HepG2 (cell line): Measurements from ENCODE around the gene ACAA2. TPM values are rescaled to one million over a fixed set of nuclear protein-coding genes. Genes with fewer than 3 reads are reported as not detected.

Experiments
- FOXK1 ChIP-seq: sonication (generic); formaldehyde crosslinking; IDR thresholded peaks from 2 replicates; pipeline ENCODE4 v1.4.0; 2020; ENCODE audit warnings: low read depth, missing genetic modification reagents, borderline replicate concordance
- GFI1 ChIP-seq: sonication (generic); formaldehyde crosslinking; IDR thresholded peaks from 2 replicates; pipeline ENCODE4 v1.5.0; 2020; ENCODE audit warnings: missing genetic modification reagents, mild to moderate bottlenecking, borderline replicate concordance
- HMGXB3 ChIP-seq: sonication (generic); formaldehyde crosslinking; IDR thresholded peaks from 2 replicates; pipeline ENCODE4 v1.4.0; 2020; ENCODE audit warnings: missing genetic modification reagents, borderline replicate concordance
- HNRNPLL ChIP-seq: fragments of 200-400 bp; formaldehyde crosslinking; IDR thresholded peaks from 2 replicates; pipeline ENCODE4 v1.6.1; 2017; ENCODE audit warnings: mild to moderate bottlenecking, low read depth, low read length; ENCODE audit not compliant: poor library complexity, severe bottlenecking
- HOXA5 ChIP-seq: sonication (generic); formaldehyde crosslinking; IDR thresholded peaks from 2 replicates; pipeline ENCODE4 v1.4.0; 2020; ENCODE audit warnings: missing genetic modification reagents
- IKZF1 ChIP-seq: fragments of 450-650 bp; IDR thresholded peaks from 2 replicates; pipeline ENCODE4 v1.7.1; 2016
- SPEN ChIP-seq: sonication (generic); formaldehyde crosslinking; IDR thresholded peaks from 2 replicates; pipeline ENCODE4 v1.5.1; 2020; ENCODE audit warnings: low read depth, mild to moderate bottlenecking, missing genetic modification reagents
- SRSF9 ChIP-seq: fragments of 200-400 bp; formaldehyde crosslinking; IDR thresholded peaks from 2 replicates; pipeline ENCODE4 v1.6.1; 2018; ENCODE audit warnings: borderline replicate concordance, mild to moderate bottlenecking, low read depth, low read length; ENCODE audit not compliant: insufficient read depth, poor library complexity, severe bottlenecking
- TRIM24 ChIP-seq: sonication (generic); formaldehyde crosslinking; IDR thresholded peaks from 2 replicates; pipeline ENCODE4 v1.8.0; 2022; ENCODE audit warnings: mild to moderate bottlenecking, missing genetic modification reagents
- ZNF253 ChIP-seq: sonication (generic); formaldehyde crosslinking; IDR thresholded peaks from 2 replicates; pipeline ENCODE4 v1.8.0; 2022; ENCODE audit warnings: mild to moderate bottlenecking, missing genetic modification reagents, borderline replicate concordance
- ZNF317 ChIP-seq: sonication (generic); formaldehyde crosslinking; IDR thresholded peaks from 2 replicates; pipeline ENCODE4 v1.5.0; 2020; ENCODE audit warnings: mild to moderate bottlenecking, missing genetic modification reagents
- ZNF607 ChIP-seq: sonication (generic); formaldehyde crosslinking; IDR thresholded peaks from 2 replicates; pipeline ENCODE4 v1.5.1; 2020; ENCODE audit warnings: missing genetic modification reagents, mild to moderate bottlenecking, borderline replicate concordance
- ZNF780A ChIP-seq: sonication (generic); formaldehyde crosslinking; IDR thresholded peaks from 2 replicates; pipeline ENCODE4 v1.8.0; 2022; ENCODE audit warnings: mild to moderate bottlenecking, missing genetic modification reagents, moderate library complexity
- polyA plus RNA-seq, 8 experiments: library from polyadenylated mRNA; depleted of rRNA in 3 of 8; stranded (reverse) in 7 of 8; unstranded in 1 of 8; fragments of >200 nt; fragmentation: Illumina TruSeq in 4 of 8; extraction: Trizol in 4 of 8; gene quantifications; 2 replicates each; pipeline versions ENCODE4 v1.2.1 to v1.2.3, GENCODE V29; 2011 to 2016; ENCODE audit warnings: low read depth in 4 of 8, missing spikeins in 1 of 8, mixed read lengths in 1 of 8; ENCODE audit not compliant: insufficient read depth in 1 of 8
- total RNA-seq, 5 experiments: library from RNA; depleted of rRNA; stranded (reverse); fragments of >200 nt; fragmentation: Illumina TruSeq; extraction: Trizol; gene quantifications; 2 replicates each; pipeline ENCODE4 v1.2.3, GENCODE V29; 2016; ENCODE audit warnings: low read depth in 1 of 5
- TF ChIP-seq, protein P1 (sequence below): conservative IDR thresholded peaks from 2 replicates; pipeline ENCODE4 v1.6.1; 2018; ENCODE audit warnings: missing genetic modification reagents
- TF ChIP-seq, protein P2 (sequence below): sonication (generic); formaldehyde crosslinking; IDR thresholded peaks from 2 replicates; pipeline ENCODE4; 2020; ENCODE audit warnings: missing genetic modification reagents, mild to moderate bottlenecking, borderline replicate concordance

Gene ACAA2
- total and polyA plus RNA-seq, 2 of the 13 experiments (the other 11 are each of a cell fraction or from before 2014, with no cell fraction given): 51.6 to 182 TPM

DNA sequence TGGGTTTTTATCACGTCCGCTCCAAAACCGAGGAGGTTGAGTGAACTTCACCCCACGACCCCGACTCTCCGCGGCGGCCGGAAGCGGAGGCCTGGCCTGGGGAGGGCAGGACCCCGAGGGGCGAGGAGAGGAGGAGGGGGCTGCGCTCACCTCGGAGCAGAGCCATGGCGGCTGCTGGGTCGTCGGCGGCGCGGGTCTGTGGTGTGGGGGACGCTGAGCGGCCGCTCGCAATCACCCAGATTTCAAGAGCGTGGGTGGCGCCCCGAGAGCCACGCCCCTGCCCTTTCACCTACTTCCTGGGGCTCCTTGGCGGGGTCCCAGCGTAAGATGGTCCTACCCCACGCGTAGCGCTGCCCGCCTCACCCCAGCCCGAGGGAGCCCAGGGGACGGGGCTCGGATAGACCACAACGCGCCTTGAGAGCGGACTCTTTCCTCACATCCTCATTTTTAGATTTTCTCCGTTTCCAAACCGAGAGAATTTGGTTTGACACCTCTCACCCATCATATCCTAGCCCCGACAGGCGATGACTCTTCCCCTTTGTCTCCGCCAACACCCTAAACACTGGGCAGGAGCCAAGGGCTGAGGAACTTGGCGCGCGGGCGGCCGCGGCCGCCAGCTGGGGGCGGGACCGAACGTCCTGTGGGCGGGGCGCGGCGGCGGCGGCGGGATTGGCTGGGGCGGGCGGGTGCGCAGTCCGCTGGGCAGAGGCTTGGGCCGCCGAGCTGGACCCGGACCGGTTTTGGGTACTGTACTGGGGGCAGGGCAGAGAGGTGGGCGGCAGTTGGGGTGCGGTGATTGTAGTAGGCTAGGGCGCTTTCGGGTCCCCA, at the start of gene ACAA2 (continued):
- TF ChIP-seq ZNF253 (CRISPR knock-in tag) (peak; percentile 32; the same call in 1 of the 2 replicates), SPEN (CRISPR knock-in tag) (peak; percentile 61; the same call in 1 of the 2 replicates), FOXK1 (CRISPR knock-in tag) (no peak), IKZF1 (no peak), HNRNPLL (peak; percentile 88), ZNF607 (CRISPR knock-in tag) (no peak; the same call in 1 of the 2 replicates), ZNF780A (CRISPR knock-in tag) (no peak), TRIM24 (no peak), HOXA5 (CRISPR knock-in tag) (peak; percentile 69; the same call in 1 of the 2 replicates), SRSF9 (no peak), ZNF317 (CRISPR knock-in tag) (peak; percentile 80), HMGXB3 (CRISPR knock-in tag) (no peak), GFI1 (CRISPR knock-in tag) (peak; percentile 73; the same call in 1 of the 2 replicates)
- TF ChIP-seq, protein P1, sequence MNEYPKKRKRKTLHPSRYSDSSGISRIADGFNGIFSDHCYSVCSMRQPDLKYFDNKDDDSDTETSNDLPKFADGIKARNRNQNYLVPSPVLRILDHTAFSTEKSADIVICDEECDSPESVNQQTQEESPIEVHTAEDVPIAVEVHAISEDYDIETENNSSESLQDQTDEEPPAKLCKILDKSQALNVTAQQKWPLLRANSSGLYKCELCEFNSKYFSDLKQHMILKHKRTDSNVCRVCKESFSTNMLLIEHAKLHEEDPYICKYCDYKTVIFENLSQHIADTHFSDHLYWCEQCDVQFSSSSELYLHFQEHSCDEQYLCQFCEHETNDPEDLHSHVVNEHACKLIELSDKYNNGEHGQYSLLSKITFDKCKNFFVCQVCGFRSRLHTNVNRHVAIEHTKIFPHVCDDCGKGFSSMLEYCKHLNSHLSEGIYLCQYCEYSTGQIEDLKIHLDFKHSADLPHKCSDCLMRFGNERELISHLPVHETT (CRISPR knock-in tag): no peak; the same call in 1 of the 2 replicates
- TF ChIP-seq, protein P2, sequence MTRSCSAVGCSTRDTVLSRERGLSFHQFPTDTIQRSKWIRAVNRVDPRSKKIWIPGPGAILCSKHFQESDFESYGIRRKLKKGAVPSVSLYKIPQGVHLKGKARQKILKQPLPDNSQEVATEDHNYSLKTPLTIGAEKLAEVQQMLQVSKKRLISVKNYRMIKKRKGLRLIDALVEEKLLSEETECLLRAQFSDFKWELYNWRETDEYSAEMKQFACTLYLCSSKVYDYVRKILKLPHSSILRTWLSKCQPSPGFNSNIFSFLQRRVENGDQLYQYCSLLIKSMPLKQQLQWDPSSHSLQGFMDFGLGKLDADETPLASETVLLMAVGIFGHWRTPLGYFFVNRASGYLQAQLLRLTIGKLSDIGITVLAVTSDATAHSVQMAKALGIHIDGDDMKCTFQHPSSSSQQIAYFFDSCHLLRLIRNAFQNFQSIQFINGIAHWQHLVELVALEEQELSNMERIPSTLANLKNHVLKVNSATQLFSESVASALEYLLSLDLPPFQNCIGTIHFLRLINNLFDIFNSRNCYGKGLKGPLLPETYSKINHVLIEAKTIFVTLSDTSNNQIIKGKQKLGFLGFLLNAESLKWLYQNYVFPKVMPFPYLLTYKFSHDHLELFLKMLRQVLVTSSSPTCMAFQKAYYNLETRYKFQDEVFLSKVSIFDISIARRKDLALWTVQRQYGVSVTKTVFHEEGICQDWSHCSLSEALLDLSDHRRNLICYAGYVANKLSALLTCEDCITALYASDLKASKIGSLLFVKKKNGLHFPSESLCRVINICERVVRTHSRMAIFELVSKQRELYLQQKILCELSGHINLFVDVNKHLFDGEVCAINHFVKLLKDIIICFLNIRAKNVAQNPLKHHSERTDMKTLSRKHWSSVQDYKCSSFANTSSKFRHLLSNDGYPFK (CRISPR knock-in tag): no peak; the same call in 1 of the 2 replicates
